Stimulated activated naive B cell treated with anti-CD40 and anti-IgM and Interleukin-4, amounts not matched to agents 10 μg/mL and 1 μg/mL and 100 μg/mL, for 72 hours (primary cell): ENCODE results near the gene MAPKAP1.

Source experiments
- ATAC-seq, 2 donors: fragments of 150-1000 bp; cut with Tn5 transposase; replicated peaks; 2 replicates each; pipeline ENCODE4 v1.10.0; 2021; ENCODE audit warnings: moderate library complexity in 1 of 2
- DNase-seq: peaks from one replicate; pipeline ENCODE4 v3.0.0; 2021
- H3K27ac Mint-ChIP-seq: one replicate; pipeline ENCODE4 v1.8.0; 2022; ENCODE audit warnings: mild to moderate bottlenecking, mixed read lengths
- H3K27me3 Mint-ChIP-seq, 2 donors: one replicate each; pipeline ENCODE4 v1.8.0; 2022; ENCODE audit warnings: mixed read lengths in 2 of 2
- H3K36me3 Mint-ChIP-seq, 2 donors: one replicate each; pipeline ENCODE4 v1.8.0; 2022; ENCODE audit warnings: mixed read lengths in 2 of 2, mild to moderate bottlenecking in 1 of 2
- H3K4me1 Mint-ChIP-seq, 2 donors: one replicate each; pipeline ENCODE4 v1.8.0; 2022; ENCODE audit warnings: mixed read lengths in 2 of 2, mild to moderate bottlenecking in 1 of 2
- H3K4me3 Mint-ChIP-seq, 2 donors: one replicate each; pipeline ENCODE4 v1.8.0; 2022; ENCODE audit warnings: mild to moderate bottlenecking in 2 of 2, mixed read lengths in 2 of 2, moderate library complexity in 1 of 2
- H3K9me3 Mint-ChIP-seq, 2 donors: one replicate each; pipeline ENCODE4 v1.8.0; 2022; ENCODE audit warnings: mixed read lengths in 2 of 2, mild to moderate bottlenecking in 1 of 2

The MAPKAP1 gene

GRCh38 chr9:125634040-125634717 lies 72.8 kb downstream of the MAPKAP1 start:
- Mint-ChIP-seq H3K4me1 (peaks cover 52 to 81% of the 10 kb centered on the region in 2 donors), H3K9me3 (no peaks in the 10 kb centered on the region), H3K27me3 (no peaks in the 10 kb centered on the region), H3K36me3 (peaks cover 9 to 33% of the 10 kb centered on the region in 2 donors), H3K27ac (peak overlapping the region; percentile 60), H3K4me3 (peak overlapping the region; percentile 55 to 56)
- ATAC-seq: no peak
- DNase-seq: no peak

- no peak for ATAC-seq
- Mint-ChIP-seq H3K36me3 (peaks cover 12 to 36% of the 10 kb centered on the region in 2 donors), H3K9me3 (no peaks in the 10 kb centered on the region), H3K27ac (peak overlapping the region; percentile 96), H3K27me3 (no peaks in the 10 kb centered on the region), H3K4me3 (peak overlapping the region; percentile 64 to 81), H3K4me1 (peaks cover 52 to 81% of the 10 kb centered on the region in 2 donors)
- DNase-seq: no peak
These were observed 73.8 kb downstream of the MAPKAP1 start for GRCh38 chr9:125633116-125633745.

DNA sequence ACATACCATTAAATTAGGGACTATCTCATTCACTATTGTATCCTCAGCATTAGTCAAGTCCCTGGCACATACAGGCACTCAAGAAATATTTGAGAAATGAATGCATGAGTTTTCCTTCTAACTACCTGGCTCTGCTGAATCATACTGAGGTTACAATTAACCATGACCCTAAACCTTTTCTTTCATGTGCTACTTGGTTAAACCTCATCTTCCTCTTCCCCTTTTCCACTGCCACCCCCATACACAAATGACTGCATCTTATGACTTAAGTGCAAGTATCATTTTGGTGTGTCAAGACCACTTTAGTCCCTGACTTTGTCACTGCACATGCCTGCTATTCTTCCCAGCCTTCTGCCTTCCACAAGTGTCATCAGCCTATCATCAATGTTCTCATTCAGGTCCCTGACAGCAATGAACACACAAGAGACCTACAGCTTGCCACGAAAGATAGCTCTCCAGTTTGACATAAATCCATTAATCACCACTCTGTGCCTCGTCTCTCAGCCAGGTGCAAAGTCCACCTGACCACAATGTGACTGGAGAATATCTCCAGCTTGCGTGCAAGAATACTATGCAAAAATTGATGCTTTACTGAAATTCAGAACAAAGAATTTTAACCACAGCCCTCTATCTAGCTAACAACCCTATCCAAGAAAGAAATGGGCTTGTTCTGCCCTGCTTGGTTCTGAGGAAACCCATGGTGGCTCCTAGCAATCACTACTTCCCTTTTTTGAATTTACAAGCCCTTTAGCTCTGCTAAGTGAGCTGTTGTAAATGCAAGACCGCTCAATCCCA lies 74.5 kb downstream of the MAPKAP1 start:
- ATAC-seq: peak; percentile 78 to 81
- peaks cover 50 to 81% of the 10 kb centered on the region in 2 donors for H3K4me1 Mint-ChIP-seq
- H3K27me3 Mint-ChIP-seq: no peaks in the 10 kb centered on the region
- DNase-seq: peak; percentile 73
- peak overlapping the region; percentile 96 for H3K27ac Mint-ChIP-seq
- peaks cover 12 to 29% of the 10 kb centered on the region in 2 donors for H3K36me3 Mint-ChIP-seq
- peak overlapping the region; percentile 64 to 81 for H3K4me3 Mint-ChIP-seq
- no peaks in the 10 kb centered on the region for H3K9me3 Mint-ChIP-seq

DNA sequence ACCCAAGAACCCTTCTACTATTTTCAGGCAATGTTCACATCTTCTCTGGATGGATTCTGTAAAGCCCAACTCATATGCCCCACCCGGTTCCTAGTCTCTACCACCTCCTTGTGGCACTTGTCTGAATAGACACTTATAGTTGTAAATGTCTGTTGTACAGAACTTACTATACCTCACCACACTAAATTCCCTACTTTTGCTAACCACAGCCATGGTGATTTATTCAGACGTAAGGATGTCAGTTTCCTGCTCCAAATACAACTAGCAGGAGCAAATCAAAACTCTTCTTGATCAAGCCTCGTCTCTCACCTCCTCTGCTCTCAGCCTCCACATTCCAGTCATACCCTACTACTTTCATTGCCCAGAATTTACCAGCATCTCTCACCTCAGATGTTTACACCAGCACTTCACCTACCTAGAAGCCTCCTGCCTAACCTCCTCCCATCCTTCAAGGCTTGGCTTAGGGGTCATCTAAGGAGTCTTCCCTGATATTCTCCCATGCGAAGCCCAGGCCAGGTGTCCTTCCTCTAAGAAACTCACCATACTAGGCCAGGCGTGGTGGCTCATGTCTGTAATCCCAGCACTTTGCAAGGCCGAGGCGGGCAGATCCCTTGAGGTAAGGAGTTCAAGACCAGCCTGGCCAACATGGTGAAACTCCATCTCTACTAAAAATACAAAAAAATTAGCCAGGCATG lies 75.5 kb downstream of the MAPKAP1 start:
- H3K4me3 Mint-ChIP-seq: peak overlapping the region; percentile 64 to 81
- DNase-seq: no peak
- no peaks in the 10 kb centered on the region for H3K9me3 Mint-ChIP-seq
- no peak for ATAC-seq
- peaks cover 12 to 29% of the 10 kb centered on the region in 2 donors for H3K36me3 Mint-ChIP-seq
- H3K27ac Mint-ChIP-seq: peak overlapping the region; percentile 96
- H3K4me1 Mint-ChIP-seq: peaks cover 49 to 82% of the 10 kb centered on the region in 2 donors
- no peaks in the 10 kb centered on the region for H3K27me3 Mint-ChIP-seq

DNA sequence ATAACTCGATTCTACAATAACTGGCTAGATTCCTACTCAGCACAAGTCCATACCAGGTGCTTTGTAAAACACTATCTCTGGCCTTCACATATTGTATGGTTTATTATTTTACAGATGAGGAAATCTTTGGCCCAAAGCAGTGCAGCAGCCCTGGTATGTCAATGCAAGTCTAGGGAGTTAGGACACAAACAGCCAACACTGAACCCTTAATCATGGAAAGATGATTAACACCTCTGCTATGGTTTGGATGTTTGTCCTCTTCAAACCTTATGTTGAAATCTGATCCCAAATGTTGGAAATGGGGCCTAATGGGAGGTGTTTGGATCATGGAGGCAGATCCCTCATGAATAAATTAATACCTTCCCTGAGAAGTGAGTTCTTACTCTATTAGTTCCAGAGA lies 76.6 kb downstream of the MAPKAP1 start:
- H3K27ac Mint-ChIP-seq: no peak overlapping the region
- H3K9me3 Mint-ChIP-seq: no peaks in the 10 kb centered on the region
- peaks cover 12 to 25% of the 10 kb centered on the region in 2 donors for H3K36me3 Mint-ChIP-seq
- H3K27me3 Mint-ChIP-seq: no peaks in the 10 kb centered on the region
- no peak overlapping the region for H3K4me3 Mint-ChIP-seq
- DNase-seq (no peak), ATAC-seq (no peak)
- H3K4me1 Mint-ChIP-seq: peaks cover 42 to 71% of the 10 kb centered on the region in 2 donors

DNA sequence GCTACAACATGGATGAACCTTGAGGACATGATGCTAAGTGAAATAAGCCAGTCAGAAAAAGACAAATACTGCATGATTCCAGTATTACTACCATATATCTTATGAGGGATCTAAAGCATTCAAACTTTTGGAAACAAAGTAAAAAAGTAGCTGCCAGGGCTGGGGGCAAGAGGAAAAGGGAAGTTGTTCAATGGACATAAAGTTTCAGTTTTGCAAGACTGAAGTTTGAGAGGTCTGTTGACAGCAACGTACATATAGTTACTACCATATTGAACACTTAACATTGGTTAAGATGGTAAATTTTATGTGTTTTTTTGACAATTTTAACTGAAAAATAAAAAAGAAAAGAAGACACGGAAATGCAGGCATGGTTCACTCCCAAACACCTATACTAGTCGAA lies 77.6 kb downstream of the MAPKAP1 start:
- Mint-ChIP-seq H3K36me3 (peaks cover 12 to 18% of the 10 kb centered on the region in 2 donors), H3K9me3 (no peaks in the 10 kb centered on the region), H3K27me3 (no peaks in the 10 kb centered on the region), H3K27ac (peak overlapping the region; percentile 43), H3K4me1 (peaks cover 32 to 61% of the 10 kb centered on the region in 2 donors), H3K4me3 (no peak overlapping the region)
- ATAC-seq (no peak), DNase-seq (no peak)

DNA sequence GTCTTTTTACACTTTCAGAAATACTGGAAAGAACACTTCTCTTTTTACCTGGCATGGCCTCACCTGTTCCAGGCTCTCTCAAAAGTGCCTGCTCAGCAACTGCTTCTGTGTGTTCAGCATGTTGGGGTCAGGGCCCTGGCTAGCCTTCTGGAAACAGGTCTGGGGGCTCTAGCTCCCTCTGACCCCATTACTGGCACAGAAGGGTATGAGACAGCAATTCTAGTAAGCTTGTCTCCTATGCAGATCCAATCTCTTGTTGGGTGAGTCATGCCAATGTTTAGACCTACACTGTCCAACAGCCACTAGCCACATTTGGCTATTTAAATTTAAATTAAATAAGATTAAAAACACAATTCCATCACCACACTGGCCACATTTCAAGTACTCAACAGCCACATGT lies 80.8 kb downstream of the MAPKAP1 start:
- DNase-seq: no peak
- Mint-ChIP-seq H3K4me3 (no peak overlapping the region), H3K4me1 (peaks cover 18 to 41% of the 10 kb centered on the region in 2 donors), H3K36me3 (peaks cover 11 to 15% of the 10 kb centered on the region in 2 donors), H3K27ac (no peak overlapping the region), H3K9me3 (no peaks in the 10 kb centered on the region), H3K27me3 (no peaks in the 10 kb centered on the region)
- ATAC-seq: peak in 1 of 2 donors; percentile 23

- DNase-seq: no peak
- H3K27ac Mint-ChIP-seq: no peak overlapping the region
- no peak for ATAC-seq
- peaks cover 7 to 16% of the 10 kb centered on the region in 2 donors for H3K4me1 Mint-ChIP-seq
- no peaks in the 10 kb centered on the region for H3K9me3 Mint-ChIP-seq
- H3K36me3 Mint-ChIP-seq: peaks cover 6 to 13% of the 10 kb centered on the region in 2 donors
- H3K27me3 Mint-ChIP-seq: no peaks in the 10 kb centered on the region
- no peak overlapping the region for H3K4me3 Mint-ChIP-seq
These were observed 85.8 kb downstream of the MAPKAP1 start for GRCh38 chr9:125621170-125621569.

DNA sequence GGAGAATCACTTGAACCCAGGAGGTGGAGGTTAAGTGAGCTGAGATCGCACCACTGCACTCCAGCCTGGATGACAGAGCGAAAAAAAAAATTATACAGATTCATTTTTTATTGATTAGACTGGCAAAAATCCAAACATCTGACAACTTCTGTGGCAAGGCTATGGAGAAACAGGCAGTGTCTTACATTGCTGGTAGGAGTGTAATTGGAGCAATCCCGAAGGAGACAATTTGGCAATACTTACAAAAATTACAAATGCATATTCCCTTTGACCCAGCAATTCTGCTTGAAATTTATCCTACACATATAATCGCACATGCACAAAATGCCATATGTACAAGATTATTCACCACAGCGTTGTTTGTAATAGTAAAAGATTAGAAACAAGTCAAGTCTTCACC lies 86.8 kb downstream of the MAPKAP1 start:
- no peaks in the 10 kb centered on the region for H3K27me3 Mint-ChIP-seq
- no peak overlapping the region for H3K4me3 Mint-ChIP-seq
- H3K36me3 Mint-ChIP-seq: peaks cover 9 to 13% of the 10 kb centered on the region in 2 donors
- H3K4me1 Mint-ChIP-seq: peaks cover 7 to 16% of the 10 kb centered on the region in 2 donors
- no peak overlapping the region for H3K27ac Mint-ChIP-seq
- H3K9me3 Mint-ChIP-seq: no peaks in the 10 kb centered on the region
- ATAC-seq (no peak), DNase-seq (no peak)

- Mint-ChIP-seq H3K27ac (no peak overlapping the region), H3K4me3 (no peak overlapping the region), H3K4me1 (peaks cover 13 to 29% of the 10 kb centered on the region in 2 donors), H3K36me3 (peaks cover 13 to 19% of the 10 kb centered on the region in 2 donors), H3K27me3 (no peaks in the 10 kb centered on the region), H3K9me3 (no peaks in the 10 kb centered on the region)
- DNase-seq (no peak), ATAC-seq (no peak)
These were observed 89.9 kb downstream of the MAPKAP1 start for GRCh38 chr9:125617087-125617486.

GRCh38 chr9:125613141-125613540 lies 93.9 kb downstream of the MAPKAP1 start:
- no peak overlapping the region for H3K27ac Mint-ChIP-seq
- H3K27me3 Mint-ChIP-seq: no peaks in the 10 kb centered on the region
- ATAC-seq: no peak
- H3K4me3 Mint-ChIP-seq: no peak overlapping the region
- peaks cover 15 to 19% of the 10 kb centered on the region in 2 donors for H3K36me3 Mint-ChIP-seq
- H3K4me1 Mint-ChIP-seq: peaks cover 15 to 45% of the 10 kb centered on the region in 2 donors
- H3K9me3 Mint-ChIP-seq: no peaks in the 10 kb centered on the region
- no peak for DNase-seq

GRCh38 chr9:125612616-125613015 lies 94.4 kb downstream of the MAPKAP1 start:
- H3K27ac Mint-ChIP-seq: no peak overlapping the region

GRCh38 chr9:125611121-125611765 lies 95.8 kb downstream of the MAPKAP1 start:
- no peaks in the 10 kb centered on the region for H3K9me3 Mint-ChIP-seq

More at GRCh38 chr9:125612616-125613015, 94.4 kb downstream of the MAPKAP1 start:
- Mint-ChIP-seq H3K4me1 (peaks cover 17 to 45% of the 10 kb centered on the region in 2 donors), H3K9me3 (no peaks in the 10 kb centered on the region), H3K4me3 (no peak overlapping the region), H3K27me3 (no peaks in the 10 kb centered on the region), H3K36me3 (peaks cover 15 to 19% of the 10 kb centered on the region in 2 donors)
- ATAC-seq (no peak), DNase-seq (no peak)

More at GRCh38 chr9:125611121-125611765, 95.8 kb downstream of the MAPKAP1 start:
- Mint-ChIP-seq H3K4me1 (peaks cover 22 to 54% of the 10 kb centered on the region in 2 donors), H3K27me3 (no peaks in the 10 kb centered on the region), H3K4me3 (no peak overlapping the region), H3K36me3 (peaks cover 15 to 25% of the 10 kb centered on the region in 2 donors), H3K27ac (no peak overlapping the region)
- no peak for ATAC-seq
- DNase-seq: no peak
